Measurements from ENCODE around the gene MTR.

MTR gene

DNA sequence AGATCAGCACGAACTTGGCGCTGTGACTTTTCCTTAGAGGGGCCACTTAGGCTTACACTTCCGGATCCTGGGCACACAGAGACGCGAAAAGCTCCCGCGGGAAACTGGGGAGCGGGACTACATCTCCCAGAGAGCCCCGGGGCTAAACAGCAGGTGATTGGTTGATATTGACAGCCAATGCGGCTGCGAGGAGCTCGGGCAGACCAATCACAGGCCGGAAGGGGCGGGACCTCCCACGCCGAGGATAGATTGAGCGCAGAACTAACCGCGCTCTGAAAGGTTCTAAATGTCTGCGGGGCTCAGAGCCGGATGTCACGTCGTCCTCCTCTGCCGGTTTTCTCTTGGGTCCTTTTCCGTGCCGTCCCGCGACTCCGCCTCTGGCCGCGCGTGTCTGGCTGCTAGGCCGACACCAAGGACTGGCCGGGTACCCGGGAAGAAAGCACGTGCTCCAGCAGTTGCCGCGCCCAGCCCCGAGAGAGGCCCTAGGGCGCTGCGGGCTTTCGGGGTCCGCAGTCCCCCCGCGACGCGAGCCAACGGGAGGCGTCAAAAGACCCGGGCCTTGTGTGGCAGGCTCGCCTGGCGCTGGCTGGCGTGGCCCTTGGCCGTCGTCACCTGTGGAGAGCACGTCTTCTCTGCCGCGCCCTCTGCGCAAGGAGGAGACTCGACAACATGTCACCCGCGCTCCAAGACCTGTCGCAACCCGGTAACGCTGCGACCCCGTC is at the start of gene MTR:
MTR (plus strand) TSS at position 258 of the 722 bp plus-strand sequence; CDS start at position 670, 412 bp downstream.
- DNase-seq (ENCODE audit: low read depth): peak; percentile 95

GRCh38 chr1:236746785-236747184 is 48.3 kb upstream of the MTR start:
- no peak for DNase-seq (ENCODE audit: low read depth)

DNA sequence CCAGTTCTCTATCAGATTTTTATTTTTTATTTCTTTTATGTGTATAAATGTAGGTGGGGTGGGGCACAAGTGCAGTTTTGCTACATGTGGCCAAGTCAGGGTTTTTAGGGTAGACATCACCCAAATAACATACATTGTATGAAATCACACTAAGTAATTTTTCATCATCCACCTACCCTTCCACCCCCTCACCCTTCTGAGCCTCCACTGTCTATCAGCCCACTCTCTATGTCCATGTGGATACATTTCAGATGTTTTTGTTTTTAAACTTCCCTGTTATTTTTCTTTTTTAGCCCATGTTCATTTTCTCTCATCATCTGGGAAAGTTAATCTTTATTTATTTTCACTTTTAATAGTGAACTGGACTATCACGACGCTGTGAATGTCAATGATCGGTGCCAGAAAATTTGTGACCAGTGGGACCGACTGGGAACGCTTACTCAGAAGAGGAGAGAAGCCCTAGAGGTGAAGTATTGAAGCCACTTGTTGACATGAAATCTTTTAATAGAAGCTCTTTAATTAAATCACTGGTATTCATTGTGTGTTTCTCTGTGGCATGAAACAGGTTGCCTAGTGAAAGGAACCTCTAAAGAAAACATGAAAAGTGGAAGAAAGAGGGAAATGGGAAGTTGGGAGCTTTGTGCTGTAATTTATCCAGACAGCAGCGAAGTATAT is 47.6 kb upstream of the MTR start:
- DNase-seq (ENCODE audit: low read depth): no peak

DNA sequence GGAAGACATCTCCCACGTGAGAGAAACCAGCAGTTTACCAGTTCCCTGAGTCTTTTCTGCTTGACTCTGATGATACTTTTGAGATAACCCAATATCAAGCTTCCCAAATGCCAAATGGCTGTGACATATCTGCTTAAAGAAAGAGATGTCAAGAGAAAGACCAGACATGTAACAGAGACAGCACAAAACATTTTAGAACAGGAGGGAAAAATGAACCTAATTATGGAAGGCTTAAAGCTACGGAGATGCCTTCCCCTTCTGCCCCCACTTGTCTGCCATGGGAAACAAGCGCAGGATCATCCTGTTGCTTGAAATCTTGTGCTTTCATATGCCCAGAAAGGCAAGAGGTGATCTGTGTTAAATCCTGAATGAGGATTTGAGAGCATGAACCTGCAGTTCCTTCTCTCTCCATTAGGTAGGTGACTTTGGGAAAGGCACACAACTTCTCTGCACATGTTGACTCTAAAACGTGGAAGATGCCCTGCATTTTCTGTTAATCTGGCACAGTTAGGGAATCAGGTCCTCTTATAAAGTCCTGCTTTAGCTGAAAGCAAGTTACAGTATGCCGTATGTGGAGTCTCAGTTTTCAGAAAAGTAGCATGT is 46.7 kb upstream of the MTR start:
- DNase-seq (ENCODE audit: low read depth): no peak

DNA sequence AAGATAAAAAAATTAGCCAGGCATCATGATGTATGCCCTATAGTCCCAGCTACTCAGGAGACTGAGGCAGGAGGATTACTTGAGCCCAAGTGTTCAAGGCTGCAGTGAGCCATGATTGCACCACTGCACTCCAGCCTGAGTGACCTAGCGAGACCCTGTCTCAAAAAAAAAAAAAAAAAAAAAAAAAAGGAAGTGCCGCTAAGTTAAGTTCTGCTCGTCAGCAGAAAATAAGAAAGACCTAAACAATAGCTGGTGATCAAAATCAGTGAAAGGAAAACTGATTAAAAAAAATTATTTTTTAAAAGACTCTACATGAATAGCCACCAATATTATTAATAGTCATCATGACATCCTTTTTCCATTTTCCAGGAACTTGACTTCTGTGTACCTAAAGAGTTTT is 44.2 kb upstream of the MTR start:
- no peak for DNase-seq (ENCODE audit: low read depth)

DNA sequence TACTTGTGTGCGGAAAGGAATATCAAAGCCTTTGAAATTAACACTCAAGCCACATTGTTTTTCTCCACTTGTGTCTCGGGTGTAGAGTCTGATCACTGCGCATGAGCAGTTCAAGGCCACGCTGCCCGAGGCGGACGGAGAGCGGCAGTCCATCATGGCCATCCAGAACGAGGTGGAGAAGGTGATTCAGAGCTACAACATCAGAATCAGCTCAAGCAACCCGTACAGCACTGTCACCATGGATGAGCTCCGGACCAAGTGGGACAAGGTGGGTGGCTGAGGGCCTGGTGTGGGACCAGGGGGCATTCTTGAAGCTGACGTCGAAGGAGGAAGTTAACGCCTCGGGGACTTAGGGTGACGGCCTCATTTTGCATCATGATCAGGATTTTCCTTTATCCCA is 43.7 kb upstream of the MTR start:
- DNase-seq (ENCODE audit: low read depth): no peak

- no peak for DNase-seq (ENCODE audit: low read depth)
These were observed 43.2 kb upstream of the MTR start for GRCh38 chr1:236751935-236752334.

GRCh38 chr1:236753516-236753915 is 41.6 kb upstream of the MTR start:
- no peak for DNase-seq (ENCODE audit: low read depth)

GRCh38 chr1:236753964-236754363 is 41.1 kb upstream of the MTR start:
- no peak for DNase-seq (ENCODE audit: low read depth)

GRCh38 chr1:236754525-236755210 is 40.4 kb upstream of the MTR start:
- DNase-seq (ENCODE audit: low read depth): no peak

DNA sequence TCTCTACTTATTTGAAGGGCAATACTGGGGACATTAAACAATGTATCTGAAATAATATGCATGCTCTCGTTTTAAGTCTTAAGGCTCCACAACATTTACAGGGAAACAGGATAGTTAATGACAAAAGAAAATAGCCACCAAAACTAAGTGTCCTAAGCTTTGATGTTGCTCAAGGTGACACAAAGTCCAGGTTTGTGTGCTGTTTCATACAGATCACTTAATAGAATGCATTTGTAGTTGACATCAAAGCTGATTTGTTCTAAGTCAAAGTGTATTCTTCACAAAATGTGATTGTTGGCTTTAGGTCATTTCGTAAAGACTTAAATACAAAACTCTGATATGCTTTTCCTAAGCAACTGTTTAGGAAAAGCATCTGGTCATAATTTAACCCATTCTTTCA is 37.5 kb upstream of the MTR start:
- DNase-seq (ENCODE audit: low read depth): no peak

DNA sequence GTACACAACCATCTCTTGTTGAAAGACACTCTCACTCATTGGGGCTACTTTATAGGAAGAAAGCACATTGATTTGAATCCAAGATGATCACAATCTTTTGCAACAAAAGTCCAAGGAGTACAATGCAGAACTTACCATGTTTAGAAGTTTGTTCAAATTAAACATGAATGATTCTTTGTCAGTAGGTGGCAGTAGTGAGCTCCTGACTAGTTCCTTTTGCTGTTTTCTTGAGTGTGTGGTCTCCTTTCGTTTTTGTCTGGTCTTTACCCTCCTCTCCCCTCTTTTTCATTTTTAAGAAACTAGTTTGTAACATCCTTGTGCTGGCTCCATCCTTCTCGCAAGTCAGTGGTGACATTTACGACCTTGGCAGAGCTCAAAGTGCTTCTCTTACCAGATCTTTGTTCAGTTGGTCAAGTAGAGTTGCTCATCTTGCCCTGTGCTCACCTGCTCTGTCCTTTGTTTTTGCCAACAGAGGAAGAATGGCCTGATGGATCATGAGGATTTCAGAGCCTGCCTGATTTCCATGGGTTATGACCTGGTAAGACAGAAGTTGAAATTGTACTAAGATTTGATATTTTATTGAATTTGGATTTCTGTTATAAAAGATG is 35.7 kb upstream of the MTR start:
- no peak for DNase-seq (ENCODE audit: low read depth)

- no peak for DNase-seq (ENCODE audit: low read depth)
These were observed 34.6 kb upstream of the MTR start for GRCh38 chr1:236760480-236760879.

GRCh38 chr1:236760986-236761385 is 34.1 kb upstream of the MTR start:
- no peak for DNase-seq (ENCODE audit: low read depth)

DNA sequence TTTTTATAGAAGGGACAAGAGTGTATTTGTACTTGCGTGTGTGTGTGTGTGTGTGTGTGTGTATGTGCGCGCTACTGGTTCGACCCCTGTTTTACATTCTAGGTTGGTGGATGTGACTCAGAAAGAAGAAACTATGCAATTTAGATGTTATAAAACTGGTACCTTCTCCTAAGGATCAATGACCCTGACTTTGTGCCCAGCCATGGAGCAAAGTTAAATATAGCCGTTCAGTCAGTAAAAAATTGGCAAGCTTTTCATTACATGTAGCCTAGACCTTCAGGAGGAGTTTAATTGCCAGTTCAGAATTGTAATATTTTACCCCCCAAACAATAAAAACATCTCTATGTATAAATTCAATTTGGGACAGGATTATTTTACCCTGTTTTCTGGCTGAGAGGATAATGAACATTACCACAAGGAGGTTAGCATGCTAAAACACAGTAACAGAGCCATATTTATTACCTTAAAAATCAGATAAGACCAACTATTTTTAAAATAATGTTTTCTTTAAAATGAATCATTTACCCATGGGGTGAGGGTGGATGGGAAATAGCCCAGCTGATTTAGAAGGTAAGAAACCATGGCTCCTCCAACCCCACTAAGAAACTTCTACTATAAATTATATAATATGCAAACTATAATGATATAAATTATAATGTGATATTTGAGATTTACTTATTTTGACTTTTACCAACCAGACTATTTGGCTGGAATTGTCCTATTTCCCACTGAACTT is 33.5 kb upstream of the MTR start:
- no peak for DNase-seq (ENCODE audit: low read depth)

GRCh38 chr1:236762410-236762809 is 32.7 kb upstream of the MTR start:
- DNase-seq (ENCODE audit: low read depth): no peak

GRCh38 chr1:236765831-236766230 is 29.3 kb upstream of the MTR start:
- DNase-seq (ENCODE audit: low read depth): no peak

DNA sequence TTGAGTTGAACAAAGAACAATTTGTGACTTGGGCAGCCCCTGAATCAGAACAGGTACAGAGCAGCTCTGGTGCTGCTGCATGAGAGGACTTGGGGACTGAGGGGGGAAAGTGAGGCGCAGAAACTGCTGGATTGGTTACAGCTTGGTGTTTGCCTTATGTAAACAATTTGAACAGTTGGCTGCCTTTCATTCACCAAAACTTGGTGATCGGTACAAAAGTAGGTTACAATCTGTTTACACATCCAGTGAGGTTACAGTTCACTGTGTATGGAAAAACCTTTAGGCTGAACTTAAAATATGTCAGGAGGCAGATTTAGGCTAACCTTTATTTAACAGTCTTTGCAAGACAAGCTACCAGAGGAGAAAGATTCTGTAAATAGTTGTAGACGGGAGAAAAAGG is 28.6 kb upstream of the MTR start:
- no peak for DNase-seq (ENCODE audit: low read depth)

DNA sequence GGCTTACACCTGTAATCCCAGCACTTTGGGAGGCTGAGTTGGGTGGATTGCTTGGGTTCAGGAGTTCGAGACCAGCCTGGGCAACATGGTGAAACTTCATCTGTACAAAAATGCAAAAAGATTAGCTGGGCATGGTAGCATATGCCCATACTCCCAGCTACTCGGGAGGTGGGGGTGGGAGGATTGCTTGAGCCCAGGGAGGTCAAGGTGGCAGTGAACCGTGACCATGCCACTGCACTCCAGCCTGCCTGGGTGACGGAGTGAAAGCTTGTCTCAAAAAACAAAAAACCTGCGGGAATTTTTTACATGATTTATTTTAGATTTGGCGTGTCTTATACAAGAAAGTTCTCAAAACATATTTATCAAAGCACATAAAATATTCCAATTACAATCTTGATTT is 27.8 kb upstream of the MTR start:
- no peak for DNase-seq (ENCODE audit: low read depth)

DNA sequence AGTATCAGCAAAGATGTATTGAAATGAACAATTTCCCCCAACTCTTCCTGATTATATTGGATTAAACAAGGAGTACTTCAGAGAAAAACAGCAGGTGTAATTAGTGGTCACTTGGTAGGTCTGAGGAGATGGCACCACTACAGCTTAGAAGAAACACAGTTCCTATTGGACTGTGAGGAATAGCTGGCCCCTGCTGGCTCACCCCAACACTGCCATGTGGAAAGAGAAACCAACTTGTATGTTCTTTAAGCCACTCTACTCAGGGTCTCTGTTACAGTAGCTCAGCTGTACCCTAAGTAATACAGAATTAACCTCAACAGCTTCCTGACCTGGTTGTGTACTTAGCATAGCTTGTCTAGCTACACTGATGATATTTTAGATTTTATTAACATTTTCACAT is 26.5 kb upstream of the MTR start:
- DNase-seq (ENCODE audit: low read depth): no peak

DNA sequence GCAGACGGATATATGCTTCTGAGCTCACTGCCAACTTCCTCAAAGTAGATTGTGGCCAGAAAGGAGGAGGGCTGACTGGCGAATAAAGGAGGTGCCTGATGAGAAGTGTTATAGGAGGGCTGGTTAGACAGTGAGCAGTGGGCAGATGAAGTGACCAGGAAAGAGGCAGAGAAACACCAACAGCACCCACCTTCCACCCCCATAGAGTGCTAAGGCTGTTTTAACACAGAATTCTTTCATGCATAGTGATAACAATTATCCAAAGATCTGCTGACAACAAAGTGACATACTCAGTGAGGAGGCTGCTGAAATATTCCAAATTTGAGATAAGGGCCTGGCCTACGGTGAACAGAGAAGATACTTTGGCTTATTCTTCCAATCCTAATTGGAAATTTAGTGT is 21.2 kb upstream of the MTR start:
- no peak for DNase-seq (ENCODE audit: low read depth)

DNA sequence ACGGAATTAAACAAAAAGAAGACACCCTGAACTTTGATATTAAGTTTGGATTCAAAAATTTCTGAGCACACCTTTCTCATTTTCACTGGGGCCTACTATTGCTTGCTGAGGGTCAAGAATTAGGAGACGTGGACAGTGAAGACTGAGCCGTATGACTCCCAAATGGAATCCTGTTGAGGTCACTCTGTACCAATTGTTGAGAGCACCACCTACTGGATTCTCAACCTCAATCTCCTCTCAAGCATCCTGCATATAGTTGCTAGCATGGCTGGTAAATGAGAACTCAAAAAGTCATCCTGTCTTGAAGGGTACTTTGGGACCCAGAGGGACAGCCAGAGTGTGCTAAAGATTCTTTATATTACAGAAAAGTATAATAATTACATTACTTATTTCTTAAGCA is 20.2 kb upstream of the MTR start:
- no peak for DNase-seq (ENCODE audit: low read depth)

All from HS-5 (cell line).